Fibroblast of skin of left quadriceps (primary cell): Measurements from ENCODE around the gene PTTG1IP2.

ENCODE experiments used
- DNase-seq, 2 experiments: peaks; one replicate each; pipeline ENCODE4 v3.0.0-alpha.2; 2013; ENCODE audit warnings: low read depth in 2 of 2

The PTTG1IP2 gene

DNA sequence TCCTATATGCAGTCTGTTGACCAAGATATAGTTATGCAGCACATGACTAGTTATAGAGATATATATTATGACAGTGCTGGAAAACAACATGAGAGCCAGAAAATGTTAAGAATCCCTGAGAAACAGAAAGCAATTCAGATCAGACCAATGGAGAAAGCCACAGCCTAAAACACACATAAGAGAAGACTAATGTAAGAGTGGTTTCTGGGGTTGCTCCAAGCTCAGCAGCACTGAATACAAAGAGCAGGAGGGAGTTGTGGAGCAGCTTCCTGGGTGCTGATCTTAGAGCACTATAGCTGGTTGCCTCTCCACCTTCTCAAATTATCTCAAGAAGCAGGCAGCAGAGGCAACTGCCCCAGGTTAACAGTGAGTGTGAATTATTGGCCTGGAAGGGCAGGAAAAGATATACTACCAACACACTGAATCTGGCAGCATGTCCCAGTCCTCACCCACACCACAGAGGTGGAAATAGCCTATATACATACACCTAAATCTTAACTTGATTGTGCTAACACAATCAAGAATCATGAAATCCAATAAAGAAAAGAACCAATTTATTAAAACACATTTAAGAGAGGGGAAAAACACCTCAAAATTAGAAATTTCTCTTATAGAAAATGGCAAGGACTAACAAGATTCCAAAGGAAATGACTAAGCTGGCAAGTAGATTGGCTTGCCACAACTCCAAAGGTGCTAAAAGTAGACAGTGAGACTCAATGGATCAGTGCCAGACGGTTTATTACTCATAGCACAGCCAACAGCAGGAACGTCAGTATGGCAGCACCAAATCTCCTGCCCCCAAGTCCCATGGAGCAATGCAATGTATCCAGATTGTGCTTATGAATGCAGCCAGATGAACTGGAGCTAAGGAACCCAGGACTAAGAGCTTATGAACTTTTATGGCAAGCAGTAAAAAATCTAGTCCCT, 5.1 kb downstream of the PTTG1IP2 start:
- DNase-seq: peak; percentile 66 to 71

- DNase-seq: no peak
Measured at GRCh38 chr7:90483251-90483650, 13.8 kb downstream of the PTTG1IP2 start.

DNA sequence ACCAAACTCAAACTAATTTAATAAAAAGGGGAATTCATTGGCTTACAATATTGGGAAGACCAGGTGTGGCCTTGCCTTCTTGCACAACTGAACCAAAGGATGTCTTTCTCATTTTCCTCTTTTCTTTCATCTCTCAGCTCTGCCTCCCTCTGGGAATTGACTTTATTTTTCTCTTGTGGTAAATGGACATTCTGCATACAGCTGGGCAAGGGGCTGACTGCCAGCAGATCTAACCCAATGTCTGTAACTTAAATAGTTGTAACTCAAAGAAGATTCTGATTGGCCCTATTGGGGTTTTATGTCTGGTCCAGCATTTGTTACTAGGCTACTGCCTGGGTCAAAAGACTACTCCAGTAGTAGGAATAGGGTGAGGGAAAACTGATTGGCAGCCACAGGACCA, 15.3 kb downstream of the PTTG1IP2 start:
- no peak for DNase-seq

DNA sequence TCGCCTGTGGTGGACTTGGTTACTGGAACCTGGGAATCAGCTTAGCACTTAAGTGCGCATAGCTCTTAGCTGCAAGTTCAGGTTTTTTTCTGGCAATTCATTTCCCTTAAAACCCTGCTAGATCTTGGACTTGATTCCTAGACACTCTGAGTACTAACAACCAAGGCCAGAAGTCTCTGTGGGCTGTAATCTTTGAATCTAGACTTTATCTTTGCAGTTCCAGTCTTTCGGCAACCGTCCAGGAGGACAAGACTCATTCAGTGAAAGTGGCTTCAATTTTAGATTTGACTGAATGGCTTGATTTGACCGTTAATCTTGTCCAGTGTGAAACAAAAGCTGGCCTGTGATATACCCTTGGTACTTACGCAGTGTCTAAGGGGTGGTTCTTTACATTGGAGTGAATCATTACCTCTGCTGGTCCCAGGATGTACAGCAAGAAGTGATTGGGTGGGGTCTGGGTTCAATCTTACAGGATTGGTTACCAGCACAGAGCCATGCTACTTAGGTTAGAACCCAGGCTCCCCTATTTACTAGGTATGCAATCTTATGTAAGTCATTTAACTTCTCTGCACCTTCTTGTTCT, 16.4 kb downstream of the PTTG1IP2 start:
- no peak for DNase-seq

DNA sequence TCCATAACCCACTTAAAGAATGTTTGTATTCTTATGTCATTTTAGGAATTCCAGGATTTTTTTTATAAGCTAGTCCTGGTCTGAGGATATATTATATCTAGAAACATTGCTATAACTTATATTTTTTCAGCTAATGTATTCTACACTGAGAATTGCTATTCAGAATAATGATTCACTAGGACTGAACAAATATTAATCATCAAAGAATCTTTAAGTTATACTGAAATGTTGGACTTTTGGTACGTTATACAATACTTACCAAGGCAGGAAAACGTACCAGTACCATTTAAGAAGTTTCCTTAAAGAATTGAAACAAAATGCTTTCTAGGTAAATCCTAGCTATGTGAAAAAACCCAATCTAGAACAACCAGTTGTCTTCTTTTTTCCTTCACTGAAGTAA, 18.4 kb downstream of the PTTG1IP2 start:
- DNase-seq: no peak

- no peak for DNase-seq
Measured at GRCh38 chr7:90488220-90488619, 18.8 kb downstream of the PTTG1IP2 start.

DNA sequence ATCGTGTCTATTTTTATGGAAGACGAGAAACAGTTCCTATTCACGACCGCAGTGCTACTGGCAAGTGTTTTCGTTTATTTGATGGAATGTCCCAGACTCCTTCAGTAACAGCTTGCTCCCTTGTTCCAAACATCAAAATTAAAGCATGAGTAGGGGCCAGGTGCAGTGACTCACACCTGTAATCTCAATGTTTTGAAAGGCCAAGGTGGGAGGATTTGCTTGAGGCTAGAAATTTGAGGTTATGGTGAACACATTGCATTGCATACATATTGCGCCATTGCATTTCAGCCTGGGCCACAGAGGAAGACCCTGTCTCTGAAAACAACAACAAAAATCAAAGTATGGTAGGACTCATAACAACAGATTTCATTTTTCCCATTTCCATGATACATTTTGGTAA, 22.8 kb downstream of the PTTG1IP2 start:
- no peak for DNase-seq

GRCh38 chr7:90495241-90495640, 25.8 kb downstream of the PTTG1IP2 start:
- no peak for DNase-seq

GRCh38 chr7:90502539-90502938, 33.1 kb downstream of the PTTG1IP2 start:
- no peak for DNase-seq

DNA sequence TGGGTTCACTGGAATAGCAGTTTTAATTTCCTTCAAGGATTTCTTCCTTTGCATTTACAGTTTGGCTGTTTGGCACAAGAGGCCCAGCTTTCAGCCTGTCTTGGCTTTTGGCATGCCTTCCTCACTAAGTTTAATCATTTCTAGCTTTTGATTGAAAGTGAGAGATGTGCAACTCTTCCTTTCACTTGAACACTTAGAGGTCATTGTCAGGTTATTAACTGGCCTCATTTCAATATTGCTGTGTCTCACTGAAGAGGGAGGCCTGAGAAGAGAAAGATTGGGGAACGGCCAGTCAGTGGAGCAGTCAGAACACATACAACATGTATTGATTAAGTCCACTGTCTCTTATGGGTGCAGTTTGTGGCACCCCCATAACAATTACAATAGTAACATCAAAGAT, 33.9 kb downstream of the PTTG1IP2 start:
- no peak for DNase-seq

DNA sequence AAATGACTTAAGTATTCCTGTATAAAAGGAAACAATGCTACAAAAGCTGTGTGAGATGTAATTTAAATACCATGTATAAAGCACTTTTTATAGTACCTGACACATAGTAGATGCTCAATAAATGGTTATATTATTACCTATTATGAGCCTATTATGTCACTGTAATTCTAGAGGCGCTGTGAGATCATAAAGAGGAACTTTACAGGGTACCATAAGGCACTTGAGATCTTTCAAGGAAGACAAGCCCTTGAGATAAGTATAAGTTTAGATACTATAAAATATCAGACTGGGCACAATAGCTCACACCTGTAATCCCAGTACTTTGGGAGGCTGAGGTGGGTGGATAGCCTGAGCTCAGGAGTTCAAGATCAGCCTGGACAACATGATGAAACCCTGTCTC, 38.3 kb downstream of the PTTG1IP2 start:
- DNase-seq: no peak

- DNase-seq: no peak
Measured at GRCh38 chr7:90511776-90512175, 42.3 kb downstream of the PTTG1IP2 start.

- DNase-seq: no peak
Measured at GRCh38 chr7:90512821-90513254, 43.4 kb downstream of the PTTG1IP2 start.

GRCh38 chr7:90516257-90516656, 46.8 kb downstream of the PTTG1IP2 start:
- no peak for DNase-seq

- DNase-seq: no peak
Measured at GRCh38 chr7:90518630-90519029, 49.2 kb downstream of the PTTG1IP2 start.

- DNase-seq: no peak
Measured at GRCh38 chr7:90520484-90520883, 51.0 kb downstream of the PTTG1IP2 start.

- peak; percentile 7 to 21 for DNase-seq
Measured at GRCh38 chr7:90530263-90530662, 60.8 kb downstream of the PTTG1IP2 start.

DNA sequence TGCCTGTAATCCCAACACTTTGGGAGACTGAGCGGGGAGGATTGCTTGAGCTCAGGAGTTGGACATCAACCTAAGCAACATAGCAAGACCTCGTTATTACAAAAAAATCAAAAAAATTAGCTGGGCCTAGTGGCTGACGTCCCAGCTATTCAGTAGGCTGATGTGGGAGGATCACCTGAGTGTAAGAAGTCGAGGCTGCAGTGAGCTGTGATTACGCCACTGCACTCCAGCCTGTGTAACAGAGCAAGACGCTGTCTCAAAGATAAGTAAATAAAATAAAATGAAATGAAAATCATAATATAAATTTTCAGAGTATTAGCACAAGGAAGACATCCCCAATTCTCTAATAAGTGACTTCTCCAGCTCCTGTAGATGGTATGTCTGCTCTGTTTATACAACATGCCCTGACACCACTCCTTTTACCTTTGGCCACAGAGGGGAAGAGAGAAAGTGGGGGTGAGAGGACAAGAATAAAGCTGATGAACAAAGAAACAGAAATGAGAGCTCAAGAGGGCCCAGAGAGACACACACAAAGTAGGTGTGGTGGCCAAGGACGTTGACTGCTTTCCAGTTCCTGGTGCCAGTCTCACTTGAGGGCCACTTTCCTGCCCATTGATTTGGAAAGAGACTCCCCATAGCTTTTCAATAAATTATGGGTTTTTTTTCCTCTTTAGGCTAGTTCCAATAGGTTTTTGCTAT, 62.9 kb downstream of the PTTG1IP2 start:
- DNase-seq: no peak

DNA sequence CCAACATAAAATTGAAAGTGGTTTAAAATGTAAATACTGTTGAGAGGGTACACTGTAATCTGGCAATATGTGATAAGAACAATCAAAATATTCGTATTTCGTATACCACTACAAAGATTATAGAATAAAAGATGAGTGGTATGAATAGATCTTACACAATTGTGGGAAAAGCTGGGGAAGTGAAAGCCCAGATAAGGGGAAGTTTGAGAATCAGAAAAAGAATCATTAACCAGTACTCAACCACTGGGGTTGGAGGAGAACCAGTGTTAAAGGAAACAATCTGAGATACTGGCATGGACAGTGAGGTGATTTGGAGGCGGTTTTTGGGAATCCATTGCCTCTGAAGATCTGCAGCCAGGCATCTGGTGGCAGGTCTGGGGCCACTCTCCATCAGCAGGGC, 67.0 kb downstream of the PTTG1IP2 start:
- DNase-seq: no peak

GRCh38 chr7:90538405-90538804, 69.0 kb downstream of the PTTG1IP2 start:
- DNase-seq: no peak

- DNase-seq: no peak
Measured at GRCh38 chr7:90540406-90540805, 71.0 kb downstream of the PTTG1IP2 start.

GRCh38 chr7:90551036-90551435, 81.6 kb downstream of the PTTG1IP2 start:
- no peak for DNase-seq

GRCh38 chr7:90552521-90552920, 83.1 kb downstream of the PTTG1IP2 start:
- no peak for DNase-seq
